Stomach (tissue), 9 donors: ENCODE measurements around the gene CADM2. TPM values are rescaled to one million over a fixed set of nuclear protein-coding genes. Genes with fewer than 3 reads are reported as not detected.

Experiments
- DNase-seq, 2 donors: peaks; one replicate each; pipeline versions ENCODE4 v3.0.0 to v3.0.0-alpha.2; 2013 to 2019
- H3K27ac ChIP-seq, 5 donors: fragments of 200-600 bp in 4 of 5; sonication (generic) in 4 of 5; one replicate each; pipeline ENCODE4 v1.5.1; 2013 to 2019; ENCODE audit warnings: mild to moderate bottlenecking in 1 of 5, moderate library complexity in 1 of 5
- H3K27me3 ChIP-seq, 3 donors: fragments of 200-600 bp; sonication (generic); one replicate each; pipeline ENCODE4 v1.5.1; 2017 to 2019; ENCODE audit warnings: mixed run types in 1 of 3
- H3K36me3 ChIP-seq, 4 donors: fragments of 200-600 bp; sonication (generic); 1 replicate in 3 of 4; 2 replicates in 1 of 4; pipeline ENCODE4 v1.5.1; 2016 to 2019
- H3K4me1 ChIP-seq, 4 donors: fragments of 200-600 bp; sonication (generic); one replicate each; pipeline ENCODE4 v1.5.1; 2016 to 2019
- H3K4me3 ChIP-seq, 4 donors: fragments of 200-600 bp; sonication (generic) in 3 of 4; one replicate each; pipeline ENCODE4 v1.5.1; 2016 to 2019; ENCODE audit warnings: mild to moderate bottlenecking in 1 of 4
- H3K9me3 ChIP-seq, 4 donors: fragments of 200-600 bp; sonication (generic); one replicate each; pipeline ENCODE4 v1.5.1; 2016 to 2019
- CTCF ChIP-seq, 7 experiments: fragments of 450-650 bp in 4 of 7; fragments of 200-600 bp in 3 of 7; sonication (generic) in 3 of 7; IDR thresholded peaks; one replicate each; pipeline ENCODE4 v1.5.1; 2016 to 2019; ENCODE audit warnings: antibody characterized with exemption in 7 of 7, control low read depth in 2 of 7, mild to moderate bottlenecking in 1 of 7
- EP300 ChIP-seq: sonication (generic); formaldehyde crosslinking; IDR thresholded peaks from one replicate; pipeline ENCODE4 v1.6.1; 2017; ENCODE audit warnings: antibody characterized with exemption
- POLR2A ChIP-seq, 4 donors: fragments of 450-650 bp; IDR thresholded peaks; one replicate each; pipeline ENCODE4 v1.6.1; 2016; ENCODE audit warnings: antibody characterized with exemption in 4 of 4, control low read depth in 2 of 4, mild to moderate bottlenecking in 1 of 4, moderate library complexity in 1 of 4
- POLR2AphosphoS5 ChIP-seq, 3 donors: sonication (generic); formaldehyde crosslinking; IDR thresholded peaks; one replicate each; pipeline ENCODE4 v1.6.1; 2016; ENCODE audit warnings: antibody characterized with exemption in 3 of 3
- WGBS, 5 donors: extraction: QIAGEN DNeasy Blood & Tissue Kit in 3 of 5; methylation state at CpG; one replicate each; pipeline versions ENCODE4 v1.1.5 to v1.1.7; 2013 to 2018; 5-methylcytosine and 5-hydroxymethylcytosine counted together
- intact Hi-C: fragments of 100-400 bp; cut with DNase I; formaldehyde crosslinking; loops from one replicate; pipeline ENCODE4 v1.15.1; 2023; ENCODE audit warnings: low total_unique reads
- polyA plus RNA-seq, 3 donors: library from polyadenylated mRNA; stranded (reverse); fragments of 200-250 nt; gene quantifications; one replicate each; pipeline ENCODE4 v1.2.3, GENCODE V29; 2013
- total RNA-seq, 5 donors: library from RNA; depleted of rRNA; stranded (reverse); fragments of >200 nt; gene quantifications; one replicate each; pipeline versions ENCODE4 v1.1.0 to v1.2.3, GENCODE V29; 2014 to 2016
- donor health status: healthy with polysubstance abuse.
- donor health status: Bipolar disorder and iron deficiency.
- donor health status: healthy.

The CADM2 gene
- total and polyA plus RNA-seq, 8 donors: 0.29 to 8.1 (median 2.0) TPM; not detected in 1

DNA sequence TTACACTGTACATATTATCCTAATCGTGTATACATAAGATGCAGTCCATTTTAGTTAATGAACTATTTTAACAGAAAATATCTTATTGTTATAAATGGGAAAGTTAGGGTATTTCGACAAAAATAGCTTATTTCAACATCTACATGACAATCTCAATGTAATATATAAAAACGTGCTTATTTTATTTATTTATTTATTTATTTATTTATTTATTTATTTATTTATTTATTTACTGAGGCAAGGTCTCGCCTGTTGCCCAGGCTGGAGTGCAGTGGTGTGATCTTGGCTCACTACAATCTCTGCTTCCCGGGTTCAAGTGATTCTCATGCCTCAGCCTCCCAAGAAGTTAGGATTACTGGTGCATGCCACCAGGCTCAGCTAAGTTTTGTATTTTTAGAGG lies 614.2 kb downstream of the CADM2 start:
- no peak overlapping the region for H3K27ac ChIP-seq
- no peak overlapping the region for H3K4me3 ChIP-seq
- no peaks in the 10 kb centered on the region for H3K9me3 ChIP-seq
- H3K36me3 ChIP-seq: no peaks in the 10 kb centered on the region
- intact Hi-C loops: loop anchor here (10.0 kb wide), 1 partner anchor 1028 kb away; no protein-coding TSS in a partner anchor
- H3K4me1 ChIP-seq: no peaks in the 10 kb centered on the region
- TF ChIP-seq EP300: no peak
- TF ChIP-seq POLR2AphosphoS5 (IDR thresholded peaks at IDR 0.05): no peak
- TF ChIP-seq POLR2A (IDR thresholded peaks at IDR 0.05): no peak
- TF ChIP-seq CTCF (IDR thresholded peaks at IDR 0.05): no peak
- 71 to 81% (median 78%) methylated on average over 5 of the region's 5 CpGs for whole genome bisulfite sequencing, 5 donors
- no peaks in the 10 kb centered on the region for H3K27me3 ChIP-seq
- DNase-seq: no peak

DNA sequence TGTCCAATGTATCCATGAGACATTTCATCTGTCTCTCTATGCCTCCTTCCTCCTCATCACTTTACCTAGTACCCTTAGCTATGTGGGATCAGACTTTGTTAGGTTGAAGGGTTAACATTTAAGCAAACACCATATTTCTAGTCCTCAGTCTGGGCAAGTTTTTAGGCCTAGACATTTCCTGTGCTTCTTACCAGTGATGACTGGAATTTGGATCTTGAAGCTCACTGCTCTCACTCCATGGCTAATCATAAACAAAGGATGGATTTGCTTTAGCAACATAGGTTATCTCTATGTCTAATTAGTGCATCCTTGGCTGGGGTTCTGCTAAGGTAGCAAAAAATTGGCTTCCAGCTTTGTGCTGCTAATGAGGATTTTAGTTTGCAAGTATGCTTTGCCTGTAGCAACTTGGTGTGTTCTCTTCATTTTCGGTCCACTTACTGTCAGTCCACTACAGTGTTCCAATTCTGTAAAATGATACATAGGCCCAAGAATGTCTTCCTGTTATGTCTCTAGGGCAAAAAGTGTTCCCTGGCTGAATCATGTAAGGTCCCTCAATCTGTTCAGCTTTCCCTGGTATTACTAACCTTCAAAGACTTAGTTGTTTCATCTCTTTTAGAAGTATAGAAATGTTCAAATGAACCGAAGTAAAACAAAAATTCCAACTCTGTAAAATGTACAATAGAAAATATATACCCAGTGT lies 615.4 kb downstream of the CADM2 start:
- no peaks in the 10 kb centered on the region for H3K27me3 ChIP-seq
- H3K9me3 ChIP-seq: no peaks in the 10 kb centered on the region
- TF ChIP-seq POLR2AphosphoS5 (IDR thresholded peaks at IDR 0.05): no peak
- no peak for TF ChIP-seq POLR2A (IDR thresholded peaks at IDR 0.05)
- TF ChIP-seq CTCF (IDR thresholded peaks at IDR 0.05): no peak
- TF ChIP-seq EP300: no peak
- no peaks in the 10 kb centered on the region for H3K4me1 ChIP-seq
- H3K27ac ChIP-seq: no peak overlapping the region
- 71 to 88% (median 87%) methylated on average over 2 of the region's 2 CpGs for WGBS, 5 donors
- no peaks in the 10 kb centered on the region for H3K36me3 ChIP-seq
- no peak for DNase-seq
- H3K4me3 ChIP-seq: no peak overlapping the region
- intact Hi-C loops: loop anchor here (10.0 kb wide), 1 partner anchor 1029 kb away; no protein-coding TSS in a partner anchor

GRCh38 chr3:85576091-85576690 lies 617.4 kb downstream of the CADM2 start:
- TF ChIP-seq POLR2A (IDR thresholded peaks at IDR 0.05) (no peak), POLR2AphosphoS5 (IDR thresholded peaks at IDR 0.05) (no peak), CTCF (IDR thresholded peaks at IDR 0.05) (peak in 5 of 7 experiments; percentile 23 to 80 (median 68))
- Histone ChIP-seq H3K27ac (no peak overlapping the region), H3K36me3 (no peaks in the 10 kb centered on the region), H3K4me1 (no peaks in the 10 kb centered on the region), H3K4me3 (no peak overlapping the region), H3K27me3 (no peaks in the 10 kb centered on the region), H3K9me3 (no peaks in the 10 kb centered on the region)
- intact Hi-C loops: loop anchor here (10.0 kb wide), 1 partner anchor 1031 kb away; no protein-coding TSS in a partner anchor
- DNase-seq: peak; percentile 70 to 82
- WGBS, 5 donors: 9 to 18% (median 14%) methylated on average over 4 of the region's 4 CpGs

- WGBS, 5 donors: 76 to 88% (median 83%) methylated on average over 4 of the region's 4 CpGs
- DNase-seq: no peak
- no peaks in the 10 kb centered on the region for H3K4me1 ChIP-seq
- no peak for TF ChIP-seq POLR2A (IDR thresholded peaks at IDR 0.05)
- TF ChIP-seq EP300: no peak
- TF ChIP-seq POLR2AphosphoS5 (IDR thresholded peaks at IDR 0.05): no peak
- no peak for TF ChIP-seq CTCF (IDR thresholded peaks at IDR 0.05)
- no peaks in the 10 kb centered on the region for H3K9me3 ChIP-seq
- intact Hi-C loops: loop anchor here (10.0 kb wide), 1 partner anchor 1032 kb away; no protein-coding TSS in a partner anchor
- H3K36me3 ChIP-seq: no peaks in the 10 kb centered on the region
- H3K4me3 ChIP-seq: no peak overlapping the region
- H3K27ac ChIP-seq: no peak overlapping the region
- H3K27me3 ChIP-seq: no peaks in the 10 kb centered on the region
These were observed 618.0 kb downstream of the CADM2 start for GRCh38 chr3:85576697-85577200.
